Measurements from ENCODE around the gene NEK11. TPM values are rescaled to one million over a fixed set of nuclear protein-coding genes. Genes with fewer than 3 reads are reported as not detected.

Gene NEK11
- total RNA-seq, 1 experiment from 2014 or later = 5.0 TPM

DNA sequence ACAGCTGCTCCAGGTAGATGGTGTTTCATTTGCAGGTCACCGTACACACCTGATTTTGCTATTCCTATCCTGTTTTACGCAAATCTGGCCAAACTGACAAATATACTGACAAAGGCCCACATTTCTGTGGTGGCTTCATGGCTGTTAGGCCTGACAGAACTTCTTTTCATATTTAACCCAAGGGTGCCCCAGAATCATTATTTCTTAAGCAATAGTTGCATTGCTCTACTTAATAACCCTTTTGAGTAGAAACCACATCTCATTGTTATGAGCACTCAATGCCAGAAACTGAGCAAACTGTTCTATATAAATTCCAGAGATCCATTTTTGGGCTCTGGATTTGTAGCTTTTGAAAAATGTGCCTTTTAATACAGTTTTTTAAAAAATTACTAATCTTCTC, 19.4 kb upstream of the NEK11 start:
- Histone ChIP-seq H3K4me1 (ENCODE audit: insufficient read depth, low read length, poor library complexity, severe bottlenecking) (peaks cover 17% of the 10 kb centered on the region), H3K4me3 (ENCODE audit: low read depth, low read length, poor library complexity, severe bottlenecking) (no peak overlapping the region), H3K27ac (ENCODE audit: low read depth, low read length, poor library complexity, severe bottlenecking) (no peak overlapping the region), H3K9me3 (ENCODE audit: low read depth, low read length, poor library complexity, severe bottlenecking) (no peaks in the 10 kb centered on the region), H3K36me3 (ENCODE audit: insufficient read depth, low read length, poor library complexity, severe bottlenecking) (peaks cover 6% of the 10 kb centered on the region), H3K27me3 (replicated peaks; ENCODE audit: insufficient read depth, low read depth, low read length, poor library complexity) (no peaks in the 10 kb centered on the region)
- intact Hi-C loops (cut with micrococcal nuclease; ENCODE audit: unreplicated experiment) = no loop called here
- ChIA-PET POLR2A (ENCODE audit: low non-redundant PET) (interaction anchor here (0.8 kb wide), 1 partner anchor 1028 kb away, joined by 9 read pairs; the partner anchor contains the start of gene CPNE4), CTCF (no interaction called here)
- no TSS peak for BruUV-seq (replicated peaks)
- DNase-seq (ENCODE audit: low spot score) = peak; percentile 20
- no peak for TF ChIP-seq EZH2 (IDR thresholded peaks at IDR 0.05; ENCODE audit: borderline replicate concordance, low read depth, low read length, poor library complexity, severe bottlenecking)
- TF ChIP-seq, protein P1, sequence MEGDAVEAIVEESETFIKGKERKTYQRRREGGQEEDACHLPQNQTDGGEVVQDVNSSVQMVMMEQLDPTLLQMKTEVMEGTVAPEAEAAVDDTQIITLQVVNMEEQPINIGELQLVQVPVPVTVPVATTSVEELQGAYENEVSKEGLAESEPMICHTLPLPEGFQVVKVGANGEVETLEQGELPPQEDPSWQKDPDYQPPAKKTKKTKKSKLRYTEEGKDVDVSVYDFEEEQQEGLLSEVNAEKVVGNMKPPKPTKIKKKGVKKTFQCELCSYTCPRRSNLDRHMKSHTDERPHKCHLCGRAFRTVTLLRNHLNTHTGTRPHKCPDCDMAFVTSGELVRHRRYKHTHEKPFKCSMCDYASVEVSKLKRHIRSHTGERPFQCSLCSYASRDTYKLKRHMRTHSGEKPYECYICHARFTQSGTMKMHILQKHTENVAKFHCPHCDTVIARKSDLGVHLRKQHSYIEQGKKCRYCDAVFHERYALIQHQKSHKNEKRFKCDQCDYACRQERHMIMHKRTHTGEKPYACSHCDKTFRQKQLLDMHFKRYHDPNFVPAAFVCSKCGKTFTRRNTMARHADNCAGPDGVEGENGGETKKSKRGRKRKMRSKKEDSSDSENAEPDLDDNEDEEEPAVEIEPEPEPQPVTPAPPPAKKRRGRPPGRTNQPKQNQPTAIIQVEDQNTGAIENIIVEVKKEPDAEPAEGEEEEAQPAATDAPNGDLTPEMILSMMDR (conservative IDR thresholded peaks at IDR 0.05; ENCODE audit: low read depth, low read length) = no peak

DNA sequence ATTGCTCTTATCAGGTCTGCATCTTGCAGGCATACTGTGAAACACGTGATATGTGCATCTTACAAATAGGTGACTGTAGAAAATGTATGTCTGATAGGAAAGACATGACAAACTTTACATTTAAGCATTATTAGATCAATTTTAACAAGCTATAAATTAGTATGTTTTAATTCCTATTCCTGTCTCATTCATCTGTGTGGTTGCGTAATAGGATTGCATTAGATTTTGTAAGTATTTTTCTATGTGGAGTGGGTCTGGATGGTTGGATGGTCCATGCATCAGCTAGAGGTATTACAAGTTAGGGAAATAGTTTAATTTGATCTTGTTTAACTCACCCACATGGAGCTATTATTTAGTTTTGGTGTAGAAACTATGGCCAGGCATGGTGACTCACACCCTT, 18.9 kb upstream of the NEK11 start:
- BruUV-seq (replicated peaks) = no TSS peak
- intact Hi-C loops (cut with micrococcal nuclease; ENCODE audit: unreplicated experiment) = no loop called here
- peaks cover 10% of the 10 kb centered on the region for H3K36me3 ChIP-seq (ENCODE audit: insufficient read depth, low read length, poor library complexity, severe bottlenecking)

DNA sequence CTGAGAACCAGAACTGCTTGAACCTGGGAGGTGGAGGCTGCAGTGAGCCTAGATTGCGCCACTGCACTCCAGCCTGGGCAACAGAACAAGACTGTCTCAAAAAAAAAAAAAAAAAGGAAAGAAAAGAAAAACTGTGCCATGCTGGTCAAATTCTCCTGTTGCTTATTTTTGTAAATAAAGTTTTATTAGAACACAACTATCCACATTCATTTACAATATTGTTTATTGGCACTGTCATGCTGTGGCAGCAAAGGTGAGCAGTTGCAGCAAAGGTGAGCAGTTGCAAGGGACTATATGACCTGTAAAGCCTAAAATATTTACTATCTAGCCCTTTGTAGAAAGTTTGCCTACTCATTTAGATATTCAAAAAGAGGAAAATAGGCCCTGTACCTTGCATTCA, 18.4 kb upstream of the NEK11 start:
- Histone ChIP-seq H3K36me3 (ENCODE audit: insufficient read depth, low read length, poor library complexity, severe bottlenecking) (peaks cover 16% of the 10 kb centered on the region), H3K9me3 (ENCODE audit: low read depth, low read length, poor library complexity, severe bottlenecking) (no peaks in the 10 kb centered on the region), H3K27me3 (replicated peaks; ENCODE audit: insufficient read depth, low read depth, low read length, poor library complexity) (no peaks in the 10 kb centered on the region), H3K4me3 (ENCODE audit: low read depth, low read length, poor library complexity, severe bottlenecking) (no peak overlapping the region), H3K4me1 (ENCODE audit: insufficient read depth, low read length, poor library complexity, severe bottlenecking) (peaks cover 17% of the 10 kb centered on the region), H3K27ac (ENCODE audit: low read depth, low read length, poor library complexity, severe bottlenecking) (no peak overlapping the region)
- no peak for DNase-seq (ENCODE audit: low spot score)
- CTCF ChIA-PET = interaction anchor here (0.5 kb wide), 1 partner anchor 14 kb away, joined by 4 read pairs; no protein-coding TSS in a partner anchor
- no peak for TF ChIP-seq EZH2 (IDR thresholded peaks at IDR 0.05; ENCODE audit: borderline replicate concordance, low read depth, low read length, poor library complexity, severe bottlenecking)
- TF ChIP-seq, protein P1 (conservative IDR thresholded peaks at IDR 0.05; ENCODE audit: low read depth, low read length) = no peak
- BruUV-seq (replicated peaks) = no TSS peak
- POLR2A ChIA-PET (ENCODE audit: low non-redundant PET) = interaction anchor here (0.8 kb wide), 1 partner anchor 1026 kb away, joined by 9 read pairs; the partner anchor contains the start of gene CPNE4
- intact Hi-C loops (cut with micrococcal nuclease; ENCODE audit: unreplicated experiment) = no loop called here

More for the DNA sequence above, 18.9 kb upstream of the NEK11 start:
- H3K4me1 ChIP-seq (ENCODE audit: insufficient read depth, low read length, poor library complexity, severe bottlenecking) = peaks cover 17% of the 10 kb centered on the region
- ChIA-PET POLR2A (ENCODE audit: low non-redundant PET) (interaction anchor here (0.8 kb wide), 1 partner anchor 1027 kb away, joined by 9 read pairs; the partner anchor contains the start of gene CPNE4), CTCF (interaction anchor here (0.5 kb wide), 1 partner anchor 14 kb away, joined by 4 read pairs; no protein-coding TSS in a partner anchor)
- TF ChIP-seq EZH2 (IDR thresholded peaks at IDR 0.05; ENCODE audit: borderline replicate concordance, low read depth, low read length, poor library complexity, severe bottlenecking) = no peak
- TF ChIP-seq, protein P1 (conservative IDR thresholded peaks at IDR 0.05; ENCODE audit: low read depth, low read length) = no peak
- H3K4me3 ChIP-seq (ENCODE audit: low read depth, low read length, poor library complexity, severe bottlenecking) = no peak overlapping the region
- peak; percentile 7 for DNase-seq (ENCODE audit: low spot score)
- H3K9me3 ChIP-seq (ENCODE audit: low read depth, low read length, poor library complexity, severe bottlenecking) = no peaks in the 10 kb centered on the region
- no peak overlapping the region for H3K27ac ChIP-seq (ENCODE audit: low read depth, low read length, poor library complexity, severe bottlenecking)
- no peaks in the 10 kb centered on the region for H3K27me3 ChIP-seq (replicated peaks; ENCODE audit: insufficient read depth, low read depth, low read length, poor library complexity)

Data from A673 (cell line).